Activated CD4-positive, alpha-beta T cell treated with anti-CD3 and anti-CD28 coated beads, Interleukin-10, Interleukin-2, amounts not matched to agents 100 ng/mL and 50 ng/mL, durations not matched to agents 16 hours and 8 hours (primary cell): ENCODE data around the gene NEUROG2.
"Not testable (repeated sequence)": the region's sequence is repeated elsewhere in the genome, so short reads cannot be mapped to it uniquely, and the experiment has no call there.

Source experiments
- DNase-seq: peaks from one replicate; pipeline ENCODE4 v3.0.0-alpha.2; 2020

Gene NEUROG2

GRCh38 chr4:112520598-112521122 is 4.7 kb upstream of the NEUROG2 start:
- no peak for DNase-seq

GRCh38 chr4:112519689-112520597 is 4.0 kb upstream of the NEUROG2 start:
- DNase-seq = no peak

- DNase-seq = no peak
These were observed 2.7 kb upstream of the NEUROG2 start for GRCh38 chr4:112518675-112519074.

- no peak for DNase-seq
These were observed 1.9 kb upstream of the NEUROG2 start for GRCh38 chr4:112517911-112518310.

GRCh38 chr4:112517067-112517634 is 1.2 kb upstream of the NEUROG2 start:
- peak; percentile 31 for DNase-seq

- no peak for DNase-seq
These were observed 589 bp upstream of the NEUROG2 start for GRCh38 chr4:112516471-112517066.

GRCh38 chr4:112515198-112516065 is 548 bp downstream of the NEUROG2 start:
- DNase-seq = peak; percentile 48

- no peak for DNase-seq
These were observed 1.3 kb downstream of the NEUROG2 start for GRCh38 chr4:112514647-112515197.

- DNase-seq = no peak
These were observed 1.9 kb downstream of the NEUROG2 start for GRCh38 chr4:112513971-112514646.

- DNase-seq = no peak
These were observed 4.2 kb downstream of the NEUROG2 start for GRCh38 chr4:112511803-112512118.

GRCh38 chr4:112511093-112511802 is 4.7 kb downstream of the NEUROG2 start:
- no peak for DNase-seq

- DNase-seq = no peak
These were observed 5.5 kb downstream of the NEUROG2 start for GRCh38 chr4:112510291-112511092.

- DNase-seq = no peak
These were observed 6.5 kb downstream of the NEUROG2 start for GRCh38 chr4:112509243-112510141.

GRCh38 chr4:112508356-112508755 is 7.6 kb downstream of the NEUROG2 start:
- DNase-seq = no peak

- no peak for DNase-seq
These were observed 11.2 kb downstream of the NEUROG2 start for GRCh38 chr4:112504807-112505206.

GRCh38 chr4:112502871-112503270 is 13.1 kb downstream of the NEUROG2 start:
- DNase-seq = no peak

- no peak for DNase-seq
These were observed 23.7 kb downstream of the NEUROG2 start for GRCh38 chr4:112492321-112492720.

GRCh38 chr4:112490808-112491207 is 25.2 kb downstream of the NEUROG2 start:
- not testable (repeated sequence) for DNase-seq

- no peak for DNase-seq
These were observed 30.1 kb downstream of the NEUROG2 start for GRCh38 chr4:112485930-112486329.
